GM23338 (cell line): ENCODE measurements around the gene CLEC4G.

ENCODE experiments used
- CREB1 ChIP-seq: fragments of 250-450 bp; sonication (Bioruptor Pico); IDR thresholded peaks from 2 replicates; pipeline ENCODE4 v1.5.0; 2020; ENCODE audit warnings: low read depth, mild to moderate bottlenecking, moderate library complexity
- CTCF ChIP-seq, 2 experiments: fragments of 200-600 bp in 1 of 2; sonication (generic) in 1 of 2; conservative IDR thresholded peaks; 2 replicates each; pipeline versions ENCODE4 v1.5.1 to v1.6.1; 2016 to 2017; ENCODE audit warnings: antibody characterized with exemption in 2 of 2, low read depth in 2 of 2, mild to moderate bottlenecking in 2 of 2, moderate library complexity in 1 of 2
- EZH2 ChIP-seq: fragments of 200-600 bp; sonication (generic); IDR thresholded peaks from one replicate; pipeline ENCODE4 v1.8.0; 2017; ENCODE audit warnings: antibody characterized with exemption, mild to moderate bottlenecking, low read depth; ENCODE audit not compliant: unreplicated experiment
- EZH2phosphoT487 ChIP-seq: fragments of 200-600 bp; sonication (generic); IDR thresholded peaks from one replicate; pipeline ENCODE4 v1.8.1; 2018; ENCODE audit warnings: antibody characterized with exemption; ENCODE audit not compliant: unreplicated experiment
- JUNB ChIP-seq: IDR thresholded peaks from one replicate; pipeline ENCODE4 v1.6.1; 2016; ENCODE audit warnings: antibody characterized with exemption; ENCODE audit not compliant: unreplicated experiment
- NANOG ChIP-seq: IDR thresholded peaks from 2 replicates; pipeline ENCODE4 v1.6.1; 2016; ENCODE audit warnings: antibody characterized with exemption, borderline replicate concordance
- POLR2AphosphoS5 ChIP-seq: IDR thresholded peaks from 2 replicates; pipeline ENCODE4 v1.6.1; 2016; ENCODE audit warnings: antibody characterized with exemption, low read depth
- REST ChIP-seq: IDR thresholded peaks from one replicate; pipeline ENCODE4 v1.6.1; 2018; ENCODE audit warnings: antibody characterized with exemption; ENCODE audit not compliant: unreplicated experiment

GRCh38 chr19:7731615-7732014 lies 295 bp downstream of the CLEC4G start:
- TF ChIP-seq CTCF (conservative IDR thresholded peaks at IDR 0.05; ENCODE audit: low read depth in 2 of 2) (no peak), REST (no peak), EZH2 (no peak), POLR2AphosphoS5 (no peak), CREB1 (no peak), EZH2phosphoT487 (no peak), NANOG (no peak), JUNB (no peak)
